ENCODE measurements around the gene MAP3K7CL.

Gene MAP3K7CL

DNA sequence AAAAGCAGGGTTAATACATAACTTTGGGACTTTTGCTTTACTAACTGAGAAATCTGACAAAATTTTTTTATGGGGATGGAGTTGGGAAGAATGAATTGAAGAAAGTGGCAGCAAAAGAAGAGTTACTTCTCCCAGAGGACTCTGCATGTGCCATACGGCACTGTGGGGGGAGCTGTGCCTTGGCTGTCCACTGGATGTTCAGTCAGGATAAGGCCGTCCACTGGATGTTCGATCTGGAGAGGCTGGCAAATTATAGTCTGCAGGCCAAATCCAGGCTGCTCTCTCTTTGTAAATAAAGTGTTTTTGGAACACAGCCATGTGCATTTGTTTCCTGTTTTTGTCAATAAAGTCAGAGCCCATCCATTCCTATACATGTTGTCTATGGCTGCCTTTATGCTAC is 4.5 kb upstream of the MAP3K7CL start:
- TF ChIP-seq, protein P1, sequence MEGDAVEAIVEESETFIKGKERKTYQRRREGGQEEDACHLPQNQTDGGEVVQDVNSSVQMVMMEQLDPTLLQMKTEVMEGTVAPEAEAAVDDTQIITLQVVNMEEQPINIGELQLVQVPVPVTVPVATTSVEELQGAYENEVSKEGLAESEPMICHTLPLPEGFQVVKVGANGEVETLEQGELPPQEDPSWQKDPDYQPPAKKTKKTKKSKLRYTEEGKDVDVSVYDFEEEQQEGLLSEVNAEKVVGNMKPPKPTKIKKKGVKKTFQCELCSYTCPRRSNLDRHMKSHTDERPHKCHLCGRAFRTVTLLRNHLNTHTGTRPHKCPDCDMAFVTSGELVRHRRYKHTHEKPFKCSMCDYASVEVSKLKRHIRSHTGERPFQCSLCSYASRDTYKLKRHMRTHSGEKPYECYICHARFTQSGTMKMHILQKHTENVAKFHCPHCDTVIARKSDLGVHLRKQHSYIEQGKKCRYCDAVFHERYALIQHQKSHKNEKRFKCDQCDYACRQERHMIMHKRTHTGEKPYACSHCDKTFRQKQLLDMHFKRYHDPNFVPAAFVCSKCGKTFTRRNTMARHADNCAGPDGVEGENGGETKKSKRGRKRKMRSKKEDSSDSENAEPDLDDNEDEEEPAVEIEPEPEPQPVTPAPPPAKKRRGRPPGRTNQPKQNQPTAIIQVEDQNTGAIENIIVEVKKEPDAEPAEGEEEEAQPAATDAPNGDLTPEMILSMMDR (IDR thresholded peaks at IDR 0.05; ENCODE audit: low read depth, low read length, missing control alignments) = no peak
- no peak for DNase-seq (ENCODE audit: low read depth)
- in situ Hi-C loops (cut with HindIII; ENCODE audit: low sequenced_read_pairs) = no loop called here
- H3K4me3 ChIP-seq (ENCODE audit: low read depth, low read length) = no peak overlapping the region

DNA sequence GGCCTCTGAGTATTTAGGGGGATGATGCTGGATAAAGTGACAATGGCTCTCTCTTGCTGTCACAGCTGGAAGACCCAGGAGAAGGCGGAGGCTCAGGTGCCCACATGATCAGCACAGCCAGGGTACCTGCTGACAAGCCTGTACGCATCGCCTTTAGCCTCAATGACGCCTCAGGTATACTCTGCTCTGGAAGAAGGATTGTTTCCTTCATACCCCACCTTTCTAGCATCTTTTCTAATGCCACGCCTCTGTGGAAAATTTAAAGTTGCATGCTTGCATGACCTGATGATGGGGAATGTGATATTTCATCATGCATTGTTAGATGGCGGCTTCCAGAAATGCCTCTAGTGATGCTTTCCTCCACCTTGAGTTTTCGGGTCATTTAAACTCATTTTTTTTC is 2.8 kb downstream of the MAP3K7CL start:
- no peak for DNase-seq (ENCODE audit: low read depth)
- no peak overlapping the region for H3K4me3 ChIP-seq (ENCODE audit: low read depth, low read length)
- TF ChIP-seq, protein P1 (IDR thresholded peaks at IDR 0.05; ENCODE audit: low read depth, low read length, missing control alignments) = no peak
- in situ Hi-C loops (cut with HindIII; ENCODE audit: low sequenced_read_pairs) = no loop called here

DNA sequence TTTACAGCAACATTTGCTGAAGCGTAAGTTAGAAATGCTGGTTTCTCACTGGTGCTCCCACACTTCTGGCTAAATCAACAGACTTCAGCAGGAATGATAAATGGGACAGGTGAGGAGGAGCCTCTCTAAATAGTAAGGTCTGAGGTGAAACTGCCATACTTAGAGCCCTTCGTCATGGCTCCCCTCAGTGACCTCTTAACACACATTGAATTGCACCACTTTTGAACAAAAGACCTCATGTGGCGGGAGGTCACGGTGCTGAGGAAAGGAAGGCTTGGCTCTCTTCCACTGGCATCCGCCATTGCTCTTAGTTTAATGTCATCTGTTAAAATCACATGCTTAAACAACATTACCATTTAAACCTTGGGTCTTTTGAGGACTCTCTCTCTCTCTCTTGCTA is 3.4 kb downstream of the MAP3K7CL start:
- no peak overlapping the region for H3K4me3 ChIP-seq (ENCODE audit: low read depth, low read length)

DNA sequence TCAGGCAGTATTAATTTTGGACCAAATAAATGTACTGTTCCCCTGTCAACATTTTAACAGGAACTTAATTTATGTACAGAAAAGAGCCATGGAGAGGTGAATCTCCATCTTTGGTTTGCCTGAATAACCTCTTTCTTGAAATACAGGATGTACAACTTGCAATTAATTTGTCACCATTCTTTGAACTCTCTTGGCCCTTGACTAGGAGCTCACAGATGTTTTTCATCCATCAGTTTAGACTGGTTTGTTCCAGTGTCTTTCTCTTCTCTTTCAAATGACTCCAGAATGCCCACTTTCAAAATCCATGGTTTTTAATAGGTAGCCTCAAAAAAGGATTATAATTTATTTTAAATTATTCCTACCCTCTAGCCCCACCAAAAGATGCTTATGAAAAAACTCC is 5.0 kb downstream of the MAP3K7CL start:
- TF ChIP-seq, protein P1 (IDR thresholded peaks at IDR 0.05; ENCODE audit: low read depth, low read length, missing control alignments) = no peak
- in situ Hi-C loops (cut with HindIII; ENCODE audit: low sequenced_read_pairs) = no loop called here
- no peak for DNase-seq (ENCODE audit: low read depth)

More for the DNA sequence above, 3.4 kb downstream of the MAP3K7CL start:
- in situ Hi-C loops (cut with HindIII; ENCODE audit: low sequenced_read_pairs) = no loop called here
- no peak for DNase-seq (ENCODE audit: low read depth)
- TF ChIP-seq, protein P1 (IDR thresholded peaks at IDR 0.05; ENCODE audit: low read depth, low read length, missing control alignments) = no peak

DNA sequence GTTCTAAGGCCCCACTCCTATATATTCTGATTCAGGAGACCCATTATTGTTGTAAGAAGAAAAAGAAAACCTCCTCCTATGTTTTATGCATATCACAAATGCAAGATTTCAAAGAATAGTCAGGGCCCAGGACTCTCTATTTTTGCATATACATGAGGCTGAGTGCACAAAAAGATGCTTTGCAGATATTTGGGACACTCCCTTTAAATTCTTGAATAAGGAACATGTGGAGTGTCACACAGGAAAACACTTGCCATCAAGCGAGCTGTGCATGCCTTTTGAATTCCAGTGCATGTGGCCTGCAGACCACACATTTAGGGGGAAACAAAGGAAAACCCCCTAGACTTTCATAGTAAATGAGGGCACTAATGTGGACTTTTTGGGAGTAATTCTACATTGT is 5.6 kb downstream of the MAP3K7CL start:
- in situ Hi-C loops (cut with HindIII; ENCODE audit: low sequenced_read_pairs) = no loop called here

More for the DNA sequence above, 5.0 kb downstream of the MAP3K7CL start:
- no peak overlapping the region for H3K4me3 ChIP-seq (ENCODE audit: low read depth, low read length)

DNA sequence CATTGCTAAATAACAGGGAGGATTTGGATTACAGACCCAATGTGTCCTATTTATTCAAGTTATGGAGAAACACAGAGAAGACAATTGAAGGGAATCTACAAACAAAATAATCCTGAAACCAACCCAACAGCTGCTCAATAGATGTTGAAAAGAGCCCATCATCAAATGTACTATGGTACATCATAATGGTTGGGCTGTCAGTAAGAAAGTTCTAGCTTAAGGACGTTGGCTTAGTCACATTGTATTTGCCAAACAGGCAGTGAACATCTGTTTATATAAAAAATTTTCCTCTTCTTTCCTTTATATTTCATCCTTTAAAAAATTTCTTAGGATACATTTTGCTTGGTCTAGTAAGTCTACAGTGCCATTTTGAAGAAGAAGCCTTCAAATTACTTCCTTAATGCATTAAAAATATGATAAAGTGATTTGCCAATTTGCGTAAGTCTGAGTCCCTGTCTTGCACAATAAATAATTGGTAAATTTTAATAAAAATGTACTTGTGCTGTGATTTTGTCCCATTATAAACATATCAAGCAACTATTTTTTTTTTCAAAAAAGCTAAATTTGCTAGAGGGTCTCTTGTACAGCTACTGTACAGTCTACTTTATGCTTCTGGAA is 14.4 kb downstream of the MAP3K7CL start:
- in situ Hi-C loops (cut with HindIII; ENCODE audit: low sequenced_read_pairs) = loop anchor here (5.0 kb wide), 1 partner anchor 43 kb away; no protein-coding TSS in a partner anchor
- H3K4me3 ChIP-seq (ENCODE audit: low read depth, low read length) = no peak overlapping the region
- DNase-seq (ENCODE audit: low read depth) = no peak
- TF ChIP-seq, protein P1 (IDR thresholded peaks at IDR 0.05; ENCODE audit: low read depth, low read length, missing control alignments) = no peak

More for the DNA sequence above, 5.6 kb downstream of the MAP3K7CL start:
- no peak overlapping the region for H3K4me3 ChIP-seq (ENCODE audit: low read depth, low read length)
- TF ChIP-seq, protein P1 (IDR thresholded peaks at IDR 0.05; ENCODE audit: low read depth, low read length, missing control alignments) = no peak
- DNase-seq (ENCODE audit: low read depth) = no peak
